ENCODE results near the gene CEBPZ.

GRCh38 chr2:37192551-37192950 lies 38.8 kb downstream of the CEBPZ start:
- TF ChIP-seq, protein P1, sequence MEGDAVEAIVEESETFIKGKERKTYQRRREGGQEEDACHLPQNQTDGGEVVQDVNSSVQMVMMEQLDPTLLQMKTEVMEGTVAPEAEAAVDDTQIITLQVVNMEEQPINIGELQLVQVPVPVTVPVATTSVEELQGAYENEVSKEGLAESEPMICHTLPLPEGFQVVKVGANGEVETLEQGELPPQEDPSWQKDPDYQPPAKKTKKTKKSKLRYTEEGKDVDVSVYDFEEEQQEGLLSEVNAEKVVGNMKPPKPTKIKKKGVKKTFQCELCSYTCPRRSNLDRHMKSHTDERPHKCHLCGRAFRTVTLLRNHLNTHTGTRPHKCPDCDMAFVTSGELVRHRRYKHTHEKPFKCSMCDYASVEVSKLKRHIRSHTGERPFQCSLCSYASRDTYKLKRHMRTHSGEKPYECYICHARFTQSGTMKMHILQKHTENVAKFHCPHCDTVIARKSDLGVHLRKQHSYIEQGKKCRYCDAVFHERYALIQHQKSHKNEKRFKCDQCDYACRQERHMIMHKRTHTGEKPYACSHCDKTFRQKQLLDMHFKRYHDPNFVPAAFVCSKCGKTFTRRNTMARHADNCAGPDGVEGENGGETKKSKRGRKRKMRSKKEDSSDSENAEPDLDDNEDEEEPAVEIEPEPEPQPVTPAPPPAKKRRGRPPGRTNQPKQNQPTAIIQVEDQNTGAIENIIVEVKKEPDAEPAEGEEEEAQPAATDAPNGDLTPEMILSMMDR (IDR thresholded peaks at IDR 0.05; ENCODE audit: borderline replicate concordance, extremely low read depth, low read length, poor library complexity, severe bottlenecking): no peak
- no peak for TF ChIP-seq EZH2 (IDR thresholded peaks at IDR 0.05; ENCODE audit: borderline replicate concordance, low read depth, low read length, severe bottlenecking)

Data from DND-41 (cell line).